Mucosa of descending colon (tissue), 3 donors: ENCODE measurements around the gene ADGRD1. TPM values are rescaled to one million over a fixed set of nuclear protein-coding genes. Genes with fewer than 3 reads are reported as not detected.

Experiments used
- ATAC-seq: fragments of 200-7000 bp; cut with Tn5 transposase; one replicate; pipeline ENCODE4 v1.9.1; 2020; ENCODE audit warnings: mild to moderate bottlenecking, moderate library complexity
- DNase-seq, 3 donors: peaks; one replicate each; pipeline ENCODE4 v3.0.0-alpha.2; 2020
- H3K36me3 ChIP-seq: fragments of 200-600 bp; one replicate; pipeline ENCODE4 v1.8.0; 2021; ENCODE audit warnings: low read depth, mild to moderate bottlenecking
- H3K4me1 ChIP-seq: fragments of 200-600 bp; one replicate; pipeline ENCODE4 v1.8.0; 2021; ENCODE audit warnings: low read depth, mild to moderate bottlenecking
- H3K4me3 ChIP-seq: fragments of 200-600 bp; one replicate; pipeline ENCODE4 v1.8.0; 2021; ENCODE audit warnings: mild to moderate bottlenecking
- H3K9me3 ChIP-seq: fragments of 200-600 bp; one replicate; pipeline ENCODE4 v1.8.0; 2021; ENCODE audit warnings: mild to moderate bottlenecking
- CTCF ChIP-seq: fragments of 200-600 bp; IDR thresholded peaks from one replicate; pipeline ENCODE4 v1.8.0; 2022; ENCODE audit warnings: antibody characterized with exemption, mild to moderate bottlenecking
- intact Hi-C, 2 donors: fragments of 100-400 bp; cut with DNase I in 1 of 2; cut with micrococcal nuclease in 1 of 2; formaldehyde crosslinking; loops; one replicate each; pipeline versions ENCODE4 v1.11.0 to v1.11.1; 2022; cut with DNase I, micrococcal nuclease
- total RNA-seq, 3 donors: library from RNA; stranded (reverse); fragmentation: NEBNext Ultra II Directional in 2 of 3; extraction: Animal tissue kit (Norgen Biotek cat#: 25700) in 2 of 3; gene quantifications; one replicate each; pipeline versions ENCODE4 v1.2.1 to v1.2.4, GENCODE V29; 2021 to 2023
- donor health status: DM: no; HTN: no; CAD: no; lungs with moderate emphysema.
- donor health status: DM: no; HTN: no; CAD: no.
- donor health status: DM: no; HTN: yes; CAD: no.

Gene ADGRD1
- total RNA-seq, 3 donors from 2014 or later, result 2.6 to 18.4 (median 12.9) TPM

DNA sequence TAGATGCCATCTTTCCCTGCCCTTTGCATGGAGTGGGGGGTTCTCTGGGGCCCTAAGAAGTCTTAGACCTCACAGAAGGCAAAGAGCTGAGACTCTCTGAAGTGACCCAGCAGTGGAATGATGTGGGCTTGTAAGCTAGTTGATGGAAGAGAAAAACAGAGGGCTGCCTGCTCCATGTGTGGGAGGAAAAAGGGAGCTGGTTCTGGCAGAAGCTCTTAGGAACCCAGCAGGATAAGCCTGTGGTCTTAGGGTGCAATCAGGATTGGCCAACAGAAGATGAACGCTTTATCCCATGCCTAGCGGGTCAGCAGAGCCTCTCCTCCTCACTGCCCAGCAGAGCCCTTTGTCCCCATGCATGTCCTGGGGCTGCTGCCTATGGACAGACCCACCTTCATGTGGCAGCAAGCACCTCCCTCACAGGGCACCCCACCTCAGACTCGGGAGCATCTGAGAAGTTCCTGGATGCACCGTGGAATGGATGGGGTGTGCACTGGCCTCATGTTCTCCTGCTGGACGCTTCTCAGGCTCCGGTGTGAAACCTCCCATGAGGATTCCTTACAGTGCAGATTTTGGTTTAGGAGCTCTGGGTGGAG, 152.7 kb downstream of the ADGRD1 start:
- no peak overlapping the region for H3K4me3 ChIP-seq
- ATAC-seq, result no peak
- H3K9me3 ChIP-seq, result no peaks in the 10 kb centered on the region
- no peaks in the 10 kb centered on the region for H3K36me3 ChIP-seq
- intact Hi-C loops, result no loop called here
- no peak for TF ChIP-seq CTCF
- no peaks in the 10 kb centered on the region for H3K4me1 ChIP-seq
- no peak for DNase-seq

- DNase-seq (peak in 1 of 3 donors; percentile 16), ATAC-seq (no peak)
- intact Hi-C loops, result no loop called here
- Histone ChIP-seq H3K4me3 (no peak overlapping the region), H3K9me3 (no peaks in the 10 kb centered on the region), H3K36me3 (no peaks in the 10 kb centered on the region), H3K4me1 (no peaks in the 10 kb centered on the region)
- TF ChIP-seq CTCF, result no peak
Measured at GRCh38 chr12:131108177-131108955, 154.7 kb downstream of the ADGRD1 start.

DNA sequence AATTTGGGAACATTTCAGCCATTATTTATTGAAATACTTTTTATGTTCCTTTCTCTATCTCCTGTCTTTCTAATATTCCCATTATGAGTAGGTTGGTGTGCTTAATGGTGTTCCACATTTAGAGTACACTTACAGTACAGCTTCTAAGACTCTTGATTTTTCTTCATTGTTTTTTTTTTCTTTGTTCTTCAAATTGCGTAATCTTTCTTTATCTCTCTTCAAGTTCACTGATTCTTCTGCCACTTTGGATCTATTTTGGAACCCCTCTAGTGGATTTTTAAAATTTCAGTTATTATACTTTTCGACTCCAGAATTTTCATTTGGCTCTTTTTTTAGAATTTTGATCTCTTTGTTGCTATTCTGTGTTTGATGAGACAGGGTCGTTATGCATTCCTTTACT, 157.7 kb downstream of the ADGRD1 start:
- H3K36me3 ChIP-seq, result no peaks in the 10 kb centered on the region

DNA sequence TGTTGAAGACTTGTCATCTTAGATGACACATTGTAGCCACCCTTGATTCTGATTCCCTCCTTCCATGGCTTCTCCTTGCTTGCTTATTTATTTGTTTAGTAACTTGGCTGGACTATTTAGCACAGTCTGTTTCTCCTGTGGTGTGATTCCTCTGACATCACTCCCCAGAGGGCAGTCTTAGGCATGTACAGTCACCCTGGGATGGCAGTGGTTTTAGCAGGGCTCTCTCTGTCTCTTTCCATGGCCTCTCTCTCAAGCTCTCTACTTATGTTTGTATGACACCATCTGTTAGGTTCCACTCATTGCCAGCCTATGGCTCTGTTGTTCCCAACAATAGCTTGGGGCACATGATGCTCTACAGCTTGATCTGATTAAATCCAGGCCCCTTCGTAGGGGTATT, 158.3 kb downstream of the ADGRD1 start:
- no peak for ATAC-seq
- DNase-seq, result no peak
- Histone ChIP-seq H3K36me3 (no peaks in the 10 kb centered on the region), H3K9me3 (no peaks in the 10 kb centered on the region), H3K4me1 (no peaks in the 10 kb centered on the region), H3K4me3 (no peak overlapping the region)
- TF ChIP-seq CTCF, result no peak
- intact Hi-C loops, result no loop called here

More for the DNA sequence above, 157.7 kb downstream of the ADGRD1 start:
- no peaks in the 10 kb centered on the region for H3K9me3 ChIP-seq
- TF ChIP-seq CTCF, result no peak
- ATAC-seq, result no peak
- intact Hi-C loops, result no loop called here
- H3K4me3 ChIP-seq, result no peak overlapping the region
- H3K4me1 ChIP-seq, result no peaks in the 10 kb centered on the region
- no peak for DNase-seq

DNA sequence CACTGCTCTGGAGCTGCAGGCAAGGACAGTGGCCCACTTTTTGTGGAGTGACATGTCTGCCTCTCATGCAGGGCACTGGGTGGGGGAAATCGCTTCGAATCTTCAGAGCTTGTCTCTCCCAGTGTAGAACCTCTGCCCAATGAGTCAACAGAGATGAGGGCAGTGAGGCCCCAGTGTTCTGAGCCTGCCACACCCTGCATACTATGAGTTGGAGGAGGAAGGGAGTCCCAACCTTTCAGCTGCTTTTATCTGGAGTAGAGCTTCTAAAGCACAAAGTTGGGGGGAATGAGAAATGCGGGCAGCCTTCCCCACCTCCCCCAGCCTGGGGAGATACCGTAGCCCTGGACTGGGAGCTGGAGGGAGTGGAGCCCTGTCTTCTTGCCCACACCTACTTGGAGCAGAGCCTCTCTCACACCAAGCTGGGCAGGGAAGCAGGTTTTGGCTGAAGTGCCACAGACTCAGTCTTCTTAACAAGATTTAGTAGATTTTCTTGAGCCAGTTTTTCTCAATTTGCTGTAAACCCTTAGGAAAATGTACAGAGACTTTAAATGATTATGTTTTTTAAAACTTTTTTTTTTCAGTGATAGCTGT, 159.1 kb downstream of the ADGRD1 start:
- no peak overlapping the region for H3K4me3 ChIP-seq
- DNase-seq (no peak), ATAC-seq (no peak)
- no peaks in the 10 kb centered on the region for H3K9me3 ChIP-seq
- TF ChIP-seq CTCF, result no peak
- intact Hi-C loops, result no loop called here
- no peaks in the 10 kb centered on the region for H3K4me1 ChIP-seq
- H3K36me3 ChIP-seq, result no peaks in the 10 kb centered on the region
